Measurements from ENCODE around the gene AKAIN1.

- no peak for TF ChIP-seq CTCF (IDR thresholded peaks at IDR 0.05; ENCODE audit: low read length)
- TF ChIP-seq EZH2 (optimal IDR thresholded peaks at IDR 0.05; ENCODE audit: low read depth, low read length), result no peak
Measured at GRCh38 chr18:5110266-5110665, 86.8 kb downstream of the AKAIN1 start.
